HG03520 (cell line): ENCODE data around the gene FBXO22.

Source experiments
- ATAC-seq: cut with Tn5 transposase; IDR thresholded peaks from one replicate; pipeline ENCODE4 v1.9.1; 2021; ENCODE audit warnings: mild to moderate bottlenecking, moderate library complexity; ENCODE audit not compliant: unreplicated experiment

FBXO22 gene

DNA sequence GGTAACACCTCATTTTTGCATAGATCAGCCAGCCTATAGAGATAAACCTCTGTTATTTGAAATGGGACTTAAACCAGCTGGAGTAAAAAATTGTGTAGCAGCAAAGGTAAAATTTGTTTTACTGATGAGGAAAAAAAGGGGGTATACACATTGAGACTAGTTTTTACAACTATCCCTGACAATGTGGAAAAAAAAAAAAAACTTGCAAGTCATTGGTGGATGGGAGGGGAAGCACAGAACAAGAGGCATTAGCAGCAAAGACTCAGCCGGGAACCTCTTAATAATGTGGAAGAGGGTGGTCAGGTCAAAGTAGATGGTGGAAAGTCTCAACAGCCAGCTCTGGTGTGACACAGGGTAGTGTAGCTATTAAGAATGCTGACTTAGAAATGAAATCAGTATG is 14.5 kb downstream of the FBXO22 start:
- no peak for ATAC-seq

DNA sequence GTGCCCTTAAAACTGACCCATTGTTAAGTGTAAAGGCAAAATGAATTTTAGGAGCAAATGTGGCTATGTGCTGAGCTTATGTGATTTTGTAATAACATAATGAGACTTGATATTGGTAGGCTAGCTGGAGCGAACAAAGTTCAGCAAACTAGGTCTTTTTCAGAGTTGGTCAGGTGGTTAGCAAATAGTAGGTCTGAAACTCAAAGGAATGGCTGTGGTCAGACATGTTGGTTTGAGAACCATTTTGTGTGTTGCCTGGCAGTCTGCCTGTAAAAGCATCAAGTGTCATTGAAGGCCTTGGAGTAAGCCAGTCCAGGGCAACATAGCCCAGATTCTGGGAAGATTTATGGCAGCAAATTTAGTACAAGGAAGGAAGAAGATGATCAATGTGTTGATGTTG is 16.4 kb downstream of the FBXO22 start:
- no peak for ATAC-seq

DNA sequence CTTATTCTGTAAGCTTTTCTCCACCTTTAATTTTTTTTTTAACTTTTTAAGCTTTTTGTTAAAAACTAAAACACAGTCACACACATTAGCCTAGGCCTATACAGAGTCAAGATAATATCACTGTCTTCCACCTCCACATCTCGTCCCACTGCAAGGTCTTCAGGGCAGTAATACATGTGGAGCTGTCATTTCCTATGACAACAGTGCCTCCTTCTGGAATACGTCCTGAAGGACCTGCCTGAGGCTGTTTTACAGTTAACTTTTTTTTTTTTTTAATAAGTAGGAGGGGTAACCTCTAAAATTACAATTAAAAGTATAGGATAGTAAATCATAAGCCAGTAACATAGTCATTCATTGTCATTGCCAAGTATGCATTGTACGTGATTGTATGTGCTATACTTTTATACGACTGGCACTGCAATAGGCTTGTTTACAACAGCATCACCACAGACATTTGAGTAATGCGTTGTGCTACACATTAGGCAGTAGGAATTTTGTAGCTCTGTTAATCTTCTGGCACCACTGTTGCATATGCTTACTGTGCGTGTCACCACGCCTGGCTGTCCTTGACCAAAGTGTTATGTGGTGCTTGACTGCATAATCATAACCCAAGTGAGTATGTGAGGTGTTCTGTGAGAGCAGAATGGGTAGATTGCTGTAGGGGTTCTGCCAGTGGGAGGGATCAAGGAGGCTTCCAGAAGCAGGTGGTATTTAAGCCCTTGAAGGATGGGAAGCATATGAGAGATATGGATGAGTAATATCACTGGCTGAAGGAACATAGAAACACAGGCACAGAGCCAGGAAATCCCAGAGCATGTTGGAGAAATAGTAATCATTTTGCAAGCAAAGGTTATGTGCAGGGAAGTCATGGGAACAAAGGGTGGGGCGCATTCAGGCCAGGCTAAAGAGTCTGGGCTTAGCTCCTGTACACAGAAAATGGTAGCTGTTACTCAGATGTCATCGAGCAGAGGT is 18.3 kb downstream of the FBXO22 start:
- ATAC-seq: no peak

DNA sequence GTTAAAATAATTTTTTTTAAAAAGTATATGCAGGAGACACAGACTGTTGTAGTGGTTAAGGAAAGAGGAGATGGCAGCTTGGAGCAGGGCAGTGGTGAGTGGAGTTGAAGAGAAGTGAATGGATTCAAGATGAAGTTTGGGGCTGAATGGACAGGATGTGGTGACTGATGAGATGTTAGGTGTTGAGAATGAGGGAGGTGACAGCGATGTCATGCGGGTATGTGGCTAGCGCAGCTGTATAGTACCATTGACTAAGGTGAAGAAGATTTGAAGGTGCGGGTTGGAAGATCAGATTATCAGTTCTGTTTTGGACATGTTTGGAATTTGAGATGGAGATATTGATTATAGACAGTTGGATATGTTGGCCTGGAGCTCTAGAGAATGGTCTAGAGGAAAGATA is 20.1 kb downstream of the FBXO22 start:
- ATAC-seq: no peak

DNA sequence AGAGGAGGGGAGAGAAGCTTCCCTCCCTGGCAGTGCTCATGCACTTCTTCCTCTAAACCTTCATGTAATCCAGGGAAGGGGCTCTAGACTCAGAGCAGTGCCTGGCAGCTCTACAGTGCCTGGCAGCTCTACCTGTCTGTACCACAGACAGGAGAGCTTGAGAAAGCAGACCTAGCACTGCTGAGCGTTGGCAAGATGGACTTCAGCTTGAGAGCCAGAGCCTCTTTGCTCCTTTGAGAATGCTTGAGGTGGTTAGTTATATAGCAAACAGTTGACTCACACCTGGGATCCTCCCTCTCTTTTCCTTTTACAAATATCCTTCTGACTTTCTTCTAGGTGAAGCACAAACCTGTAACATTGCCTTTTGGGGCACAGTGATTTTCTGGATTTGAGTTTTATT is 20.9 kb downstream of the FBXO22 start:
- ATAC-seq: no peak

DNA sequence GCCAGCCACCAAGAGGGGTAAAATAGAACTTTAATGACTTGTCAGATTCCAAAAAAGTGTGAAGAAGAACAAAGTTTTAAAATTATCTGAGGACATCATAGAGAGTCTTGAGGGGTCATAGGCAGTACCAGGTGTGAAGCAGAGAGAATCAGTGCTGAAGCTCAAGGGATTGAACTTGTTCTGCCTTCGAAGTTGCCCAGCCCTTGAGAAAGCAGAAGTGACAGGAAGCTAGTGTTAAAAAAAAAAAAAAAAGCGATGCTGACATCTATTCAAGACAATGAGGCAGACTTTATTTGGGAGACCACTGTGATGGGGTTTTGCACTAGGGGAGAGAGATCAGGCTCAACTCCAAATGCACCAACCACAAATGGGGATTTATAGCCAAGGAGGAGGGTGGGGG is 21.8 kb downstream of the FBXO22 start:
- ATAC-seq: no peak

DNA sequence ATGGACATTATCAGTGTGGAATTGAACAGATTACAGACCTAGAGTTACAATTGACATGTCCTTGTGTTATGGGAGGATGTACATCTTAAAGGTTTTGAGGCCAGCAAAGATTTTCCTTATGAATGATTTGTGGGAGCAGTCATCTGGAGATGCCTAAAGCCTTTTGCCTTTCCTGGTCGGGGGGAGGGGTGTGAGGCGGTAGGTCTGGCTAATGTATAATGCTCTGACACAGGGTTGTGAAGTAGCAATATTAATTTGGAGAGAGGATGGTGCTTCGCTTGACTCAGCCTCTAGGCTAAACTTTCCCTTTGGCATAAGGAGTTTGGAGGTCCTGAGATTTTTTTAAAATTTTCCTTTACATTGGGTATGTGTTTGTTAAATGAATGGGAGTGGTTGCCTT is 23.3 kb downstream of the FBXO22 start:
- ATAC-seq: no peak

DNA sequence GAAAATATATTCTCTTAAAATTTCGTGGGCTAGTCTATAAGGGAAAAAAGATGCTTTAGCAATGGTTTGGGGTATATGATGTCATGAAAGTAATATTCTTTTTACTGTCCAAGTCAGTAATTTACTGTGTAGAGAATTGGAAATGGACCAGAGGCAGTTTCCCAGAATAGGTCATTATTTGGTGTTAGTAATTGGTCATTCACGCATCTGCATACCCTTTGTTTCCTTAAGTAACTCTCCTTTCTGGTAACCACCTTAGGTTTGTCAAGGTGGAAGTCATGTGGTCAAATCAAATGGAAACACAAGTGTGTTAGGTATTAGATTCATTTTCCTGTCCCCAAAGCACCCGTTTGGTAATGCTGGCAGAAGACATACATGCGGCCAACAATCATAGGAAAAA is 23.9 kb downstream of the FBXO22 start:
- no peak for ATAC-seq

DNA sequence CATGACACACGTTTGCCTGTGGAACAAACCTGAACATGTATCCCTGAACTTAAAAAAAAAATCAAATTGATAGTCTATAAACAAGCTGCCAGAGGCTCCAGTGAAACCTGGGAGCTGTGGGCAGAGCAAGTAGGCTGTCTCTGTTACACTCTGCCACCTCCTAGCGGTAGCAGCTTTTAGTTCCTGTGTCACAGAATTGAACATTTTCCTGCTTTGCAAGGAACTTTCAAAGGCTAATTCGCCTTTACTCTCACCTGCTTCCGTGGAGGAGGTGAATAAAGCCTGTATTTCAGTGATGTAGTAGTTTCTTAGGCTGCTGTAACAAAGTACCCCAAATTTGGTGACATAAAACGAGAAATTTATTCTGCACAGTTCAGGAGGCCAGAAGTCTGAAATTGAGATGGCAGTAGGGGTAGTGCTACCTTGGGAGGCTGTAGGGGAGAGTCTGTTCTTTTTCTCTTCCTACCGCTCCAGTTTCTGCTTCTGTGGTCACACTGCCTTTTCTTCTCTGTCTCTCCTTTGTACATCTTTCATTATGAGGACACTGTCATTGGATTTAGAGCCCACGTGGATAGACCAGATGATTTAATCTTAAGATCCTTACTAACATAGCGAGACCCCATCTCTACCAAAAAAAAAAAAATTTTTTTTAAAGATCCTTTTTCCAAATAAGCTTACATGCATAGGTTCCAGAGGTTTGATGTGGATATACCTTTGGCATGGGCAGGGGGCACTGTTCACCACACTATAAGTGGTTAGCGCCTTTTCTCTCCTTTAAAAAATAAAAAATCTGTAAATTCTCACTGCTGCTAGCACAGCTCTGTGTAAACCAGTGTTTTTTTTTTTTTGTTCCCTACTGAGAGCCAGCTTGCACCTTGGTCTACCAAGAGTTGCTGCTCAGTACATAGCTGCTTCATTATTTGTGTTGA is 25.3 kb downstream of the FBXO22 start:
- no peak for ATAC-seq

DNA sequence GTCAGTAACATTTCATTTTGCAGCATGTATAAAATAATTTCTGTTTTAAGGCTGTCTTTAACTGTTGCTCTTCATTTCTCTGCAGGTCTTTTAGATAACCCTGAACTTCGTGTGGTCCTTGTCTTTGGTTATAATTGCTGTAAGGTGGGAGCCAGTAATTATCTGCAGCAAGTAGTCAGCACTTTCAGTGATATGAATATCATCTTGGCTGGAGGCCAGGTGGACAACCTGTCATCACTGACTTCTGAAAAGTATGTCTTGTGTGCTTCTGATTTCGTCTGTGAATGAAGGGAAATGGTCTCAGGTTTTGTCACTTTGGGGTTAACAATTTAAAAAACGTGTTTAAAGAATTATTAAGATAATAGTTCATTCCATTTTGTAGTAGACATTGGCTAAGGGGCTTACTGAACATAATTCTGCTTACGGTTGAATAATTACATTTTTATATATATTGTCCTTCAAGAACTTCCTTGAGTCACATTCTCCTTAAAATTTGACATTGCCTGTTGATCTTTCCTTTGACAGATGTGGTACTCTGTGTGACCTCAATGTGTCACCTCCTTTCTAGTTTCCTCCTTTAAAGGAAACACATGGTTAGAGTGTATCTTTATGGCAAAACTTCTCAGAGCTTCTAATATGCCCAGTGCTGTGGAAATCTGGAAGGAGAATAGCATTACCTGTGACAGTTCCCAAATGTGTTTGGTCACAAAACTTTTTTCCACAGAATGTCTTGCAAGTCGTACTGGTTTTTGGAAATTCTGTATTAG is 26.3 kb downstream of the FBXO22 start:
- ATAC-seq: no peak

DNA sequence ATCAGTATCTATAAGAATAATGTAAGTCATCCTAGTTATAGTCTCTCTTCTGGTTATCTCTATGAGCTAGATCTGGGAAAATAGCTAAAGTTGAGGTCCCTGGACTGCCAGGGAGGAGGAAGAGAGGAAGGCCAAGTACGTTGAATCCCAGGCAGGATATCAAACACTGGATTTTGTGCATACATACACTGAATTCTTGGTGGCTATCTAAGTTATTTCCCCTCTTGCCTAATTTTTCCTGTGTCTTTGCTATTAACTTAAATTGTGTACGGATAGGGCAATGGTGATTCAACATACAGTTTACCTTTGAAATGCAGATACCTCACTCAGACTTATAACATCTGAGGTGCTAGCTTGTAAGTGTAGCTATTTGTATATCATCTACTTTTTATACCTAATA is 27.2 kb downstream of the FBXO22 start:
- no peak for ATAC-seq

DNA sequence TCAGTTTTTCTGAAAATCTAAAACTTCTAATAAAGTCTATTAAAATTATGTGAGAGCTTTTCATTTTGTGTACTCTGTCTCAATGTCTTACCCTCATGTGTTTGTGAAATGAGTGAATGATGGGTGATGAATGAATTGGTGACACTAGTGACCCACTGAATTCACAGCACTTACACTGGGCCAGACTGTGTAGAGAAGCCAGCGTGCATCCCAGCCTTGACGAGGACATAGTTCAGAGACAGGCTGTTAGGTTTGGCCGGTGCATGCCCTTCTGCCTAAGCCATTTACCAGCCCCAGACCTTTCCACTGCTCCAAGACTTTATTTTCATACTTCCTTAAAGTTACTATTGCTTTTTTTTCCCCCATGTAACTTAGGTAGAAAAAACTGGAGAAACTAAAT is 38.8 kb downstream of the FBXO22 start:
- no peak for ATAC-seq

DNA sequence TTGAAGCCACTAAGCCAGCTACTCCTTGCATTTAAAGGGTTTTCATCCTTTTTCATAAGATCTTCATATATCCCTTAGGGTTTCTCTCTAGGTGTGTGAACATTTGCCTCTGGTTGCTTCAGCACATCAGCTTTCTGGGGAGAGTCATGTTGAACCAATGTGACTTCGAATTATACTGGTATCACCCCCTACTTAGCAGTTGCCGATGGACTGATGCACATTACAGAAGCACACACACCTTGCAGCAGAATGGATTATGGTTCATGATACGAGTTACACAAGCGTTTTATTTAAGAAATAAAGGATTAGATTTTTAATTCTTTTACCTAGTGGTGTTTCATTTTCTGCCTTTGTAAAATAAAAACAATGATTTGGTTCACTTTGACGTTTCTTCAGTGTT is 39.6 kb downstream of the FBXO22 start:
- no peak for ATAC-seq

DNA sequence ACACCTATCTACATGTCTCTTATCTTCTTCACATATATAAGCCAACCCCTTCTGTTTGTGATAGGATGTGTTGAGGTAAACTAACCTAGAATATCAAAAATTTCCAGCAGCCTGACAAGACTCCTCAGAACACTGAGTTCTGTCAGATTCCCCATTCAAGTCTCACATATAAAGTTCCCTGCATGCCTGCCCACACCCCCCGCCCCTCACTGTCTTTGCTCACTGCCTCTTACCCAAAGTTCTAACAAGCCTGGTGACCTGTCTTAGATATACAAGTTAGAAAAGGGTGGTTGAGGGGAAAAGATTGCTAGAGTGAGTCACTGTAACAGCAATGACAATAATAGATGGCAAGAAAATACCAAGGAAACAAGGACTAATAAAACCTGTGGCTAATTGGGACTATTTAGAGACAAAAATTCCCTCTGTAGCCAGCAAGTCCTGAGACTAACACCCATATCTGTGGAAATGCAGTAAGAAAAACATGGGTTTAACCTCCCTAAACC is 40.1 kb downstream of the FBXO22 start:
- no peak for ATAC-seq

DNA sequence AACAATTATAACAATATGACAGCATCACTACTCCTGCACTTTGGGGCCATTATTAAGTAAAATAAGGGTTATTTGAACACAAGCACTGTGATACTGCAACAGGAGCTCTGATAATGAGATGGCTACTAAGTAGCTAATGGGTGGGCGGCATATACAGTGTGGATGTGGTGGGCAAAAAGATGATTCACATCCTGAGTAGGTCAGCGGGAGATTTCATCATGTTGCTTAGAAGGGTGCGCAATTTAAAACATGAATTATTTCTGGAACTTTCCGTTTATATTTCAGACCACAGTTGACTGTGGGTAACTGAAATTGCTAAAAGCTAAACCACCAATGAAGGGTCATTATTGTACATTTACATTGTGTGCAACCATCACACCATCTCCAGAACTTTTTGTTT is 42.3 kb downstream of the FBXO22 start:
- ATAC-seq: no peak

DNA sequence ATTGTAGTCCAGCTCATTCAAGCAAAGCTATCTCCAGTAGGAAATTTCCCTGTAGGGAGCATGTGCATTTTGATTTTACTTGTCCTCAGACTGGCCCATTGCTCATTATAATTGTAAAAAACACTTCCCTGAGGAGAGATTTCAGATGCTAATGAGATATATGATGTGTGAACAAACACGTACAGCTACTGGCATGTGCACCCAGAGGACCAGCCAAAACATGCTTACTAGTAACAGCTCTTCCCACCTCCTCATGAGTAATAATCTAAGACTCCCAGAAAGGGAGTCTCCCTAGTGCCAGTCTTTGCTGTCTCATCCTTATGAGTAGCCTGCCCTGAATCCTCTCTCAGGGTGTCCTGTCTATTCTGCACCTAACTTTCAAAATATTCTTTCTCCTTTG is 43.4 kb downstream of the FBXO22 start:
- no peak for ATAC-seq

DNA sequence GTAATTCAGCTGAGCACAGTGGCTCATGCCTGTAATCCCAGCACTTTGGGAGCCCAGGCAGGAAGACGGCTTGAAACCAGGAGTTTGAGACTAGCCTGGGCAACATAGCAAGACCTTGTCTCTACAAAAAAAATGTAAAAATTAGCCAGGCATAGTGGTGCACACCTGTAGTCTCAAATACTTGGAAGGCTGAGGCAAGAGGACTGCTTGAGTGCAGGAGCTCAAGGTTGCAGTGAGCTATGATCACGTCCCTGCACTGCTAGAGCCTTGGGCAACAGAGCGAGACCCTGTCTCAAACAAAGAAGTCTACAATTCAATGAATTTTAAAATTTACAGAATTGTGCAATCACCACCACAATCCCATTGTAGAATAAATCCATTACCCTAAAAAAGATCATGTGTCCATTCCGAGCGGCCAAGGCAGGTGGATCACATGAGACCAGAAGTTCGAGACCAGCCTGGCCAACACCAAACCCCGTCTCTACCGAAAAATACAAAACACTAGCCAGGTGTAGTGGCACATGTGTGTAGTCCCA is 45.2 kb downstream of the FBXO22 start:
- no peak for ATAC-seq

DNA sequence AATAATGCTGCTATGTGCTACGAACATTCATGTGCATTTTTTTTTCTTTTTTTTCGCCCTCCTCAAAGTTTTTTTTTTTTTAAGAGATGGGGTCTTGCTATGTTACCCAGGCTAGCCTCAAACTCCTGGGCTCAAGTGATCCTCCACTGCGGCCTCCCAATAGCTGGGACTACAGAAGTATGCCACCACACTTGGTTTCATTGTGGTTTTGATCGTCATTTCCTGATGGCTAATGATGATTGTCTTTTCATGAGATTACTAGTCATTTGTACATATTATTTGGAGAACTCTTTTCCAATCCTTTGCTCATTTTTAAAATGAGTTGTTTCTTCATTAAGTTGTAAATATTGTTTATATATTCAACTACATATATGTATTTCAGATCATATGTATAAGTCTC is 48.8 kb downstream of the FBXO22 start:
- no peak for ATAC-seq

DNA sequence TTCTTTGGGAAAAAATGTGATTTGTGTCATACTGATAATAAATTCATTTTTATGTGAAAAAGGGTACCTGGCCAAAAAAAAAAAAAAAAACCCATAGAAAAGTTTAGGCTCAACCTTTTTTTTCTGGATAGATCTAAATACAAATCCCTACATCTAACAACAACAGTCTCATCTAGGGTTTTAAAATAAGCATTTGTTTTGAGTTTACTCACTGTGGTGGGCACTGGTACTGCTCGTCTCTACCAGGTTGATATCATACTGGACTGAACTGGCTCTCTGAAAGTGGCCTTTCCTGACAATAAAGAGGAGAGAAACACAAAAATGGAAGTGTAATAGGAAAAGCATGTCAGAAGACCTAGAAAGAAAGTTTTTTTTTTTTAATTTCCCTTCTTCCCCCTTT is 52.0 kb downstream of the FBXO22 start:
- ATAC-seq: no peak

DNA sequence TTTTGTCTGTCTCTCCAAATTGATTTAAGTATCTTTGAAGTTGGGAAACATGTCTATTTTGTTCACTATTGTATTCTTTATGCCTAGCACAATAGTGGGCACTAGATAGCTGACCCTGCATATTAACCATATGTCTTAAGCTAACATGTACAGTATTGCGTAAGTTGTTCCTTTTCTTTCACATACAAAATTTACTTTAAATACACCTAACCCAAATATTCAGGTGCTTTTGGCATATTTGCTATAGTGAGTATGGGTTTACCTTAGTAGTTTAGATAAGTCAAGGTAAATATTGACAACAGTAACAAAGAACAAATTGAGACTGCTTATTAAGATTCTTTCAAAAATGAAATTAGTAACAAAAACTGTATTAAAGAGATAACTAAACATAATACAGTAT is 57.7 kb downstream of the FBXO22 start:
- ATAC-seq: no peak

DNA sequence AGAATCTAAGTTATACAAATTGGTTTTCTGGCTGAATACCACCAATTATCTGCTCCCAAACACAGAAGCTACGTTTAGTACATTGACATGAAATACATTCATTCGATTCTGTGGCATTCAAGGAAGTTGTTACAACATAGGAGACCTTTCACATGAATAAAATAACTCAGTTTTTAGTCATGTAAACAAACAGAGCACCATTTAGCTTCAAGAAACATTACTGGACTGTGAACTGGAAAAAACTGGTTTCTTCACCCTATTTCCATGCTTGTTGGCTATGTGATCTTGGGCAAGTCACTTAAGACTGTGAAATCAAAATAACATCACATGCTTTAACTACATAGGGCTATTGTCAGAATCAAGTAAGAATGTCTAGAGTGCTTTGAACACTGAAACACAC is 62.4 kb downstream of the FBXO22 start:
- no peak for ATAC-seq
